Left lung (tissue), 10 donors: ENCODE data around the gene DARS1. TPM values are rescaled to one million over a fixed set of nuclear protein-coding genes. Genes with fewer than 3 reads are reported as not detected.

ENCODE experiments used
- ATAC-seq: fragments of 200-7000 bp; cut with Tn5 transposase; one replicate; pipeline ENCODE4 v1.9.1; 2020; ENCODE audit warnings: moderate library complexity
- DNase-seq, 4 donors: peaks; one replicate each; pipeline ENCODE4 v3.0.0-alpha.2; 2013 to 2020
- H3K27ac ChIP-seq, 2 donors: fragments of 200-600 bp; sonication (generic) in 1 of 2; one replicate each; pipeline versions ENCODE4 v1.5.0 to v1.8.0; 2020 to 2021
- H3K27me3 ChIP-seq, 2 donors: fragments of 200-600 bp; sonication (generic) in 1 of 2; one replicate each; pipeline versions ENCODE4 v1.5.0 to v1.8.0; 2020 to 2021
- H3K36me3 ChIP-seq, 2 donors: fragments of 200-600 bp; sonication (generic) in 1 of 2; one replicate each; pipeline versions ENCODE4 v1.5.0 to v1.8.0; 2020 to 2021
- H3K4me1 ChIP-seq, 2 donors: fragments of 200-600 bp; one replicate each; pipeline ENCODE4 v1.8.0; 2021
- H3K4me3 ChIP-seq, 2 donors: fragments of 200-600 bp; sonication (generic) in 1 of 2; one replicate each; pipeline versions ENCODE4 v1.5.0 to v1.8.0; 2020 to 2021; ENCODE audit warnings: mild to moderate bottlenecking in 1 of 2
- H3K9me3 ChIP-seq, 2 donors: fragments of 200-600 bp; sonication (generic) in 1 of 2; one replicate each; pipeline versions ENCODE4 v1.5.0 to v1.8.0; 2020 to 2021
- intact Hi-C, 2 donors: fragments of 100-400 bp; cut with DNase I; formaldehyde crosslinking; loops; one replicate each; pipeline versions ENCODE4 v1.11.2 to v1.14.2; 2022
- polyA plus RNA-seq, 6 donors: library from polyadenylated mRNA; unstranded; fragments of 120-200 nt; gene quantifications; one replicate each; pipeline ENCODE4 v1.2.1, GENCODE V29; 2013; ENCODE audit not compliant: insufficient read length in 6 of 6
- total RNA-seq, 2 donors: library from RNA; stranded (reverse); fragmentation: NEBNext Ultra II Directional; extraction: Animal tissue kit (Norgen Biotek cat#: 25700); gene quantifications; one replicate each; pipeline ENCODE4 v1.2.1, GENCODE V29; 2021
- TF ChIP-seq, protein P1 (sequence below), 2 donors: fragments of 200-600 bp; sonication (generic) in 1 of 2; IDR thresholded peaks; one replicate each; pipeline versions ENCODE4 v1.5.0 to v1.8.0; 2021; ENCODE audit warnings: antibody characterized with exemption in 2 of 2
- donor health status: DM: no; HTN: yes; CAD: no.
- donor health status: DM: no; HTN: no; CAD: no.

DARS1 gene
- total and polyA plus RNA-seq, 8 donors: 46.9 to 165 (median 134) TPM

DNA sequence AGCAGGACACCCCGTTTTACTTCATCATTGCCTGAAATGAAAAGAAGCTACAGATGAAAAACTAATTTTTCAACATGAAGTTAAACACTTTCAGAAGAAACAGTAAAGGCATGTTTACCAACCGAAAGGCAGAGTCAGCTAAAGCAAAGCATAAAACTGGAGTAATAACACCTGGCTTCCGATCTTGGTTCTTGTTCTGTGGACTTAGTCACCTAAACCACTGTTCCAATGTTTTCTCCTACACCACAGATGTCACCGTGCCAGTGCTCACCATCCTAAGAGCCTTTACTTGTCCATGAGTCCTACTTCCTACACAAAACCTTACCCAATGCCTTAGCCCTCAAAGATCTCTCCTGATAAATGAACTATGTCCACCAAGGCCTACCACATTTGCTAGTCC lies 122.7 kb downstream of the DARS1 start:
- Histone ChIP-seq H3K27ac (no peak overlapping the region), H3K9me3 (no peaks in the 10 kb centered on the region), H3K4me1 (no peaks in the 10 kb centered on the region), H3K27me3 (no peaks in the 10 kb centered on the region), H3K4me3 (no peak overlapping the region), H3K36me3 (peaks cover 0 to 85% of the 10 kb centered on the region in 2 donors)
- intact Hi-C loops: no loop called here
- ATAC-seq (no peak), DNase-seq (no peak)
- TF ChIP-seq, protein P1, sequence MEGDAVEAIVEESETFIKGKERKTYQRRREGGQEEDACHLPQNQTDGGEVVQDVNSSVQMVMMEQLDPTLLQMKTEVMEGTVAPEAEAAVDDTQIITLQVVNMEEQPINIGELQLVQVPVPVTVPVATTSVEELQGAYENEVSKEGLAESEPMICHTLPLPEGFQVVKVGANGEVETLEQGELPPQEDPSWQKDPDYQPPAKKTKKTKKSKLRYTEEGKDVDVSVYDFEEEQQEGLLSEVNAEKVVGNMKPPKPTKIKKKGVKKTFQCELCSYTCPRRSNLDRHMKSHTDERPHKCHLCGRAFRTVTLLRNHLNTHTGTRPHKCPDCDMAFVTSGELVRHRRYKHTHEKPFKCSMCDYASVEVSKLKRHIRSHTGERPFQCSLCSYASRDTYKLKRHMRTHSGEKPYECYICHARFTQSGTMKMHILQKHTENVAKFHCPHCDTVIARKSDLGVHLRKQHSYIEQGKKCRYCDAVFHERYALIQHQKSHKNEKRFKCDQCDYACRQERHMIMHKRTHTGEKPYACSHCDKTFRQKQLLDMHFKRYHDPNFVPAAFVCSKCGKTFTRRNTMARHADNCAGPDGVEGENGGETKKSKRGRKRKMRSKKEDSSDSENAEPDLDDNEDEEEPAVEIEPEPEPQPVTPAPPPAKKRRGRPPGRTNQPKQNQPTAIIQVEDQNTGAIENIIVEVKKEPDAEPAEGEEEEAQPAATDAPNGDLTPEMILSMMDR (IDR thresholded peaks at IDR 0.05): no peak

Other genes starting within 250 kb of the DARS1 start
- 100 to 1,000 TPM in 1 of 2 donors, 10 to 100 TPM in 1; 88.8 to 114 TPM for gene UBXN4, start 243.8 kb downstream of the DARS1 start, total RNA-seq
- 100 to 1,000 TPM; 129 to 153 (median 143) TPM for gene UBXN4, start 243.8 kb downstream of the DARS1 start, polyA plus RNA-seq
- under 1 TPM; 0.08 to 0.09 TPM for gene LCT, start 148.4 kb downstream of the DARS1 start, total RNA-seq
- under 1 TPM; 0.07 to 0.24 (median 0.15) TPM for gene LCT, start 148.4 kb downstream of the DARS1 start, polyA plus RNA-seq
- 10 to 100 TPM; 21.1 to 32.9 TPM for gene MCM6, start 109.2 kb downstream of the DARS1 start, total RNA-seq
- 10 to 100 TPM; 45.9 to 60.8 (median 53.4) TPM for gene MCM6, start 109.2 kb downstream of the DARS1 start, polyA plus RNA-seq
- gene CXCR4, start 132.5 kb upstream of the DARS1 start, total RNA-seq: 10 to 100 TPM; 21.3 to 54.9 TPM
- gene CXCR4, start 132.5 kb upstream of the DARS1 start, polyA plus RNA-seq: 10 to 100 TPM; 36.4 to 67.3 (median 45.9) TPM